Measurements from ENCODE around the gene PRKCH.

PRKCH gene

GRCh38 chr14:61321385-61322010 lies at the start of gene PRKCH:
Gene PRKCH, plus strand, starts transcription at chr14:61321579. Its CDS starts 523 bp downstream, at chr14:61322102.
- DNase-seq (ENCODE audit: low read depth) = peak; percentile 77

- no peak for DNase-seq (ENCODE audit: low read depth)
These were observed 44.1 kb upstream of the PRKCH start for GRCh38 chr14:61277232-61277631.

GRCh38 chr14:61277784-61278183 lies 43.6 kb upstream of the PRKCH start:
- DNase-seq (ENCODE audit: low read depth) = no peak

GRCh38 chr14:61279082-61279481 lies 42.3 kb upstream of the PRKCH start:
- no peak for DNase-seq (ENCODE audit: low read depth)

- no peak for DNase-seq (ENCODE audit: low read depth)
These were observed 41.3 kb upstream of the PRKCH start for GRCh38 chr14:61280092-61280525.

- peak; percentile 70 for DNase-seq (ENCODE audit: low read depth)
These were observed 40.7 kb upstream of the PRKCH start for GRCh38 chr14:61280526-61281185.

- DNase-seq (ENCODE audit: low read depth) = peak; percentile 0
These were observed 40.0 kb upstream of the PRKCH start, which contains the start of gene TMEM30B for GRCh38 chr14:61281186-61281947. Gene TMEM30B, minus strand, starts transcription at chr14:61281338. Its CDS starts 191 bp downstream, at chr14:61281147.

- no peak for DNase-seq (ENCODE audit: low read depth)
These were observed 39.5 kb upstream of the PRKCH start for GRCh38 chr14:61281948-61282275.

- DNase-seq (ENCODE audit: low read depth) = no peak
These were observed 38.6 kb upstream of the PRKCH start for GRCh38 chr14:61282746-61283145.

GRCh38 chr14:61284001-61284400 lies 37.4 kb upstream of the PRKCH start:
- no peak for DNase-seq (ENCODE audit: low read depth)

- DNase-seq (ENCODE audit: low read depth) = no peak
These were observed 36.0 kb upstream of the PRKCH start for GRCh38 chr14:61285364-61285763.

- no peak for DNase-seq (ENCODE audit: low read depth)
These were observed 34.2 kb upstream of the PRKCH start for GRCh38 chr14:61287196-61287595.

- DNase-seq (ENCODE audit: low read depth) = no peak
These were observed 33.2 kb upstream of the PRKCH start for GRCh38 chr14:61288228-61288627.

GRCh38 chr14:61288720-61289119 lies 32.7 kb upstream of the PRKCH start:
- no peak for DNase-seq (ENCODE audit: low read depth)

GRCh38 chr14:61290701-61291100 lies 30.7 kb upstream of the PRKCH start:
- no peak for DNase-seq (ENCODE audit: low read depth)

GRCh38 chr14:61296151-61296550 lies 25.2 kb upstream of the PRKCH start:
- DNase-seq (ENCODE audit: low read depth) = no peak

GRCh38 chr14:61296719-61297502 lies 24.5 kb upstream of the PRKCH start:
- no peak for DNase-seq (ENCODE audit: low read depth)

GRCh38 chr14:61297581-61297980 lies 23.8 kb upstream of the PRKCH start:
- no peak for DNase-seq (ENCODE audit: low read depth)

GRCh38 chr14:61298824-61299223 lies 22.6 kb upstream of the PRKCH start:
- DNase-seq (ENCODE audit: low read depth) = no peak

- no peak for DNase-seq (ENCODE audit: low read depth)
These were observed 21.2 kb upstream of the PRKCH start for GRCh38 chr14:61300209-61300608.

- no peak for DNase-seq (ENCODE audit: low read depth)
These were observed 20.6 kb upstream of the PRKCH start for GRCh38 chr14:61300754-61301153.

- no peak for DNase-seq (ENCODE audit: low read depth)
These were observed 16.7 kb upstream of the PRKCH start for GRCh38 chr14:61304688-61305087.

Measured in activated gamma-delta T cell treated with anti-CD3 and anti-CD28 coated beads, Interleukin-2, amount 50 U/mL, for 16 hours (primary cell).